OCI-LY7 (cell line): ENCODE measurements around the gene CCDC170.

Experiments used
- CTCF ChIP-seq: fragments of 200-600 bp; sonication (generic); conservative IDR thresholded peaks from 2 replicates; pipeline ENCODE4 v1.5.1; 2014; ENCODE audit warnings: mild to moderate bottlenecking, antibody characterized with exemption, low read length, moderate library complexity, mixed read lengths
- EZH2phosphoT487 ChIP-seq: fragments of 200-600 bp; sonication (generic); IDR thresholded peaks from 2 replicates; pipeline ENCODE4 v1.6.1; 2018; ENCODE audit warnings: low read depth, borderline replicate concordance, mild to moderate bottlenecking, mixed run types, antibody characterized with exemption, low read length, moderate library complexity, mixed read lengths

DNA sequence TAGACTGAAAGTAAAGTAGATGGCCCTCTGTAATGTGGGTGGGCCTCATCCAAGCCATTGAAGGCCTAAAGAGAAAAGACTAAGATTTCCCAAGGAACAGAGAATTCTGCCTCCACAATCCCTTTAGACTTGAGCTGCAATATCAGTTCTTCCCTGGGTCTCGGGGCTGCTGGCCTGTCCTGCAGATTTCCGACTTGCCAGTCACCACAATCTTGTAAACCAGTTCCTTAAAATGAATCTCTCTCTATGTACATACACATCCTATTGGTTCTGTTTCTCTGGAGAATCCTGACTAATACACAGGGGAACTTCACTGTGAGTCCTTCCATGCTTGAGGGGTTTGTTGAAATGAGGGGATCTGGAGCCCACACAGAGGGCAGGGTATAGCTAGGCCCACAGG is 12.9 kb downstream of the CCDC170 start:
- no peak for TF ChIP-seq CTCF
- no peak for TF ChIP-seq EZH2phosphoT487
